H1 (cell line): ENCODE results near the gene TELO2. TPM values are rescaled to one million over a fixed set of nuclear protein-coding genes. Genes with fewer than 3 reads are reported as not detected.

Experiments used
- CTCF ChIA-PET: fragments of 300-600 bp; sonication (Branson Sonifier 250); formaldehyde crosslinking; loops from one replicate; lab custom pipeline; 2021; ENCODE audit not compliant: partially characterized antibody; lab: Charles Lee
- POLR2A ChIA-PET: fragments of 300-600 bp; sonication (Branson Sonifier 250); formaldehyde crosslinking; loops from one replicate; lab custom pipeline; 2021; ENCODE audit warnings: inconsistent platforms; ENCODE audit not compliant: partially characterized antibody; lab: Charles Lee
- DNase-seq, 2 experiments: peaks; one replicate each; pipeline versions ENCODE4 v3.0.0 to v3.0.0-alpha.2; 2010 to 2022; ENCODE audit warnings: low spot score in 2 of 2, low read depth in 1 of 2, mixed read lengths in 1 of 2
- FAIRE-seq: peaks from 2 replicates; lab custom pipeline; 2011; peaks lifted over from hg19 to GRCh38; lab: Jason Lieb, UNC
- H2AFZ ChIP-seq: 2 replicates; pipeline ENCODE4 v1.8.1; 2012; ENCODE audit warnings: low read length, inconsistent platforms
- H2AK5ac ChIP-seq: 2 replicates; pipeline ENCODE4 v1.6.1; 2013; ENCODE audit warnings: low read depth, low read length
- H2BK120ac ChIP-seq: replicated peaks from 2 replicates; pipeline ENCODE3; 2013; ENCODE audit warnings: low read depth, low read length, inconsistent platforms
- H2BK12ac ChIP-seq: 2 replicates; pipeline ENCODE4 v1.6.1; 2013; ENCODE audit warnings: low read depth, low read length
- H2BK15ac ChIP-seq: 2 replicates; pipeline ENCODE4 v1.6.1; 2013; ENCODE audit warnings: low read length
- H2BK20ac ChIP-seq: 2 replicates; pipeline ENCODE4 v1.6.1; 2013; ENCODE audit warnings: low read length
- H2BK5ac ChIP-seq: 2 replicates; pipeline ENCODE4 v1.6.1; 2013; ENCODE audit warnings: low read depth, low read length
- H3K14ac ChIP-seq: 2 replicates; pipeline ENCODE4 v1.6.1; 2013; ENCODE audit warnings: inconsistent platforms; ENCODE audit not compliant: insufficient read length
- H3K18ac ChIP-seq: 2 replicates; pipeline ENCODE4 v1.6.1; 2013; ENCODE audit warnings: low read length; ENCODE audit errors: extremely low read depth
- H3K23ac ChIP-seq: 2 replicates; pipeline ENCODE4 v1.6.1; 2013; ENCODE audit warnings: inconsistent platforms; ENCODE audit not compliant: insufficient read length
- H3K23me2 ChIP-seq: 2 replicates; pipeline ENCODE4 v1.6.1; 2013; ENCODE audit warnings: low read depth, low read length
- H3K27ac ChIP-seq: 2 replicates; pipeline ENCODE4 v1.6.1; 2011; ENCODE audit warnings: low read depth, low read length, inconsistent platforms
- H3K27me3 ChIP-seq, 4 experiments: replicated peaks in 1 of 4; 1 replicate in 1 of 4; 2 replicates in 3 of 4; pipeline versions ENCODE4 v1.6.1 to v1.8.1; 2011 to 2013; ENCODE audit warnings: low read length in 3 of 4, mild to moderate bottlenecking in 3 of 4, inconsistent platforms in 2 of 4, mixed read lengths in 2 of 4, moderate library complexity in 1 of 4; ENCODE audit not compliant: control insufficient read depth in 3 of 4, insufficient read depth in 3 of 4; ENCODE audit errors: extremely low read depth in 1 of 4
- H3K36me3 ChIP-seq, 4 experiments: 2 replicates each; pipeline versions ENCODE4 v1.6.1 to v1.8.1; 2011 to 2013; ENCODE audit warnings: mild to moderate bottlenecking in 4 of 4, low read length in 3 of 4, moderate library complexity in 2 of 4, control low read depth in 1 of 4, inconsistent platforms in 1 of 4; ENCODE audit not compliant: insufficient read depth in 4 of 4, control insufficient read depth in 2 of 4
- H3K4ac ChIP-seq: replicated peaks from 2 replicates; pipeline ENCODE3; 2013; ENCODE audit warnings: low read length, low read depth, mixed read lengths, inconsistent platforms; ENCODE audit not compliant: insufficient read length
- H3K4me1 ChIP-seq, 4 experiments: replicated peaks in 1 of 4; 1 replicate in 1 of 4; 2 replicates in 3 of 4; pipeline versions ENCODE4 v1.6.1 to v1.8.1; 2011 to 2013; ENCODE audit warnings: low read length in 3 of 4, inconsistent platforms in 2 of 4, mixed read lengths in 1 of 4; ENCODE audit not compliant: insufficient read depth in 4 of 4, control insufficient read depth in 3 of 4
- H3K4me2 ChIP-seq, 2 experiments: 2 replicates each; pipeline versions ENCODE4 v1.6.1 to v1.8.1; 2011 to 2013; ENCODE audit warnings: low read depth in 2 of 2, low read length in 2 of 2, control low read depth in 1 of 2, inconsistent platforms in 1 of 2, mild to moderate bottlenecking in 1 of 2; ENCODE audit not compliant: insufficient read depth in 1 of 2
- H3K4me3 ChIP-seq, 4 experiments: fragments of 200-600, 300-600 bp in 1 of 4; sonication (generic), shearing (Covaris generic), sonication (Bioruptor Twin) in 1 of 4; 2 replicates each; pipeline versions ENCODE4 v1.5.1 to v1.8.1; 2011 to 2016; ENCODE audit warnings: low read length in 4 of 4, low read depth in 3 of 4, control low read depth in 2 of 4, inconsistent platforms in 2 of 4, mild to moderate bottlenecking in 2 of 4, mixed read lengths in 1 of 4, moderate library complexity in 1 of 4; ENCODE audit not compliant: insufficient read depth in 2 of 4; ENCODE audit errors: extremely low read depth in 1 of 4
- H3K56ac ChIP-seq: replicated peaks from 2 replicates; pipeline ENCODE3; 2013; ENCODE audit warnings: low read depth, mild to moderate bottlenecking, mixed read lengths, low read length, inconsistent platforms; ENCODE audit not compliant: insufficient read length
- H3K79me1 ChIP-seq: 2 replicates; pipeline ENCODE4 v1.6.1; 2013; ENCODE audit warnings: low read depth, low read length, control low read depth
- H3K79me2 ChIP-seq, 2 experiments: 2 replicates each; pipeline versions ENCODE4 v1.6.1 to v1.8.1; 2012 to 2013; ENCODE audit warnings: low read length in 2 of 2, mild to moderate bottlenecking in 2 of 2, inconsistent platforms in 1 of 2; ENCODE audit not compliant: insufficient read depth in 2 of 2, control insufficient read depth in 1 of 2
- H3K9ac ChIP-seq, 4 experiments: replicated peaks in 1 of 4; 1 replicate in 1 of 4; 2 replicates in 3 of 4; pipeline versions ENCODE4 v1.6.1 to v1.8.1; 2011 to 2013; ENCODE audit warnings: low read depth in 3 of 4, low read length in 3 of 4, control low read depth in 2 of 4, mild to moderate bottlenecking in 2 of 4, moderate library complexity in 2 of 4, inconsistent platforms in 1 of 4; ENCODE audit errors: extremely low read depth in 1 of 4
- H3K9me3 ChIP-seq, 2 experiments: 2 replicates each; pipeline versions ENCODE4 v1.6.1 to v1.8.1; 2012 to 2013; ENCODE audit warnings: mild to moderate bottlenecking in 2 of 2, moderate library complexity in 2 of 2, control low read depth in 1 of 2, inconsistent platforms in 1 of 2, low read depth in 1 of 2, low read length in 1 of 2, mixed read lengths in 1 of 2; ENCODE audit not compliant: insufficient read depth in 2 of 2
- H4K20me1 ChIP-seq, 2 experiments: replicated peaks in 1 of 2; 2 replicates each; pipeline versions ENCODE3 to v1.8.1; 2011 to 2013; ENCODE audit warnings: inconsistent platforms in 2 of 2, low read length in 2 of 2, mild to moderate bottlenecking in 1 of 2; ENCODE audit not compliant: insufficient read depth in 2 of 2, control insufficient read depth in 1 of 2
- H4K5ac ChIP-seq: 2 replicates; pipeline ENCODE4 v1.6.1; 2013; ENCODE audit warnings: low read length, low read depth, mixed read lengths, inconsistent platforms; ENCODE audit not compliant: insufficient read length
- H4K8ac ChIP-seq: 2 replicates; pipeline ENCODE4 v1.8.0; 2013; ENCODE audit warnings: mild to moderate bottlenecking, moderate library complexity, low read length, inconsistent platforms; ENCODE audit not compliant: insufficient read depth; ENCODE audit errors: extremely low read depth
- H4K91ac ChIP-seq: replicated peaks from 2 replicates; pipeline ENCODE3; 2013; ENCODE audit warnings: low read length, mixed read lengths, inconsistent platforms; ENCODE audit not compliant: insufficient read length
- CBX8 ChIP-seq: fragments of 300-800, 300-1000 bp; sonication (generic); IDR thresholded peaks from 2 replicates; pipeline ENCODE4 v1.7.1; 2016; ENCODE audit warnings: low read depth, low read length, borderline replicate concordance
- EGR1 ChIP-seq: IDR thresholded peaks from 2 replicates; pipeline ENCODE4 v1.6.1; 2011; ENCODE audit warnings: low read depth, low read length, borderline replicate concordance
- EZH2 ChIP-seq: fragments of 200-600 bp; sonication (generic); IDR thresholded peaks from 2 replicates; pipeline ENCODE4 v1.7.1; 2012; ENCODE audit warnings: low read depth, mild to moderate bottlenecking, moderate library complexity, low read length, inconsistent platforms; ENCODE audit not compliant: severe bottlenecking
- GTF2F1 ChIP-seq: IDR thresholded peaks from 2 replicates; pipeline ENCODE4 v1.6.1; 2012; ENCODE audit warnings: low read depth, low read length, improper control_type of control experiment, borderline replicate concordance
- HDAC2 ChIP-seq, 2 experiments: fragments of 300-600 bp in 1 of 2; sonication (generic) in 1 of 2; IDR thresholded peaks; 2 replicates each; pipeline ENCODE4 v1.6.1; 2011 to 2012; ENCODE audit warnings: low read depth in 2 of 2, low read length in 2 of 2, mild to moderate bottlenecking in 2 of 2, moderate library complexity in 2 of 2, borderline replicate concordance in 1 of 2, inconsistent platforms in 1 of 2
- POU5F1 ChIP-seq: IDR thresholded peaks from 2 replicates; pipeline ENCODE4 v1.6.1; 2011; ENCODE audit warnings: low read depth, mild to moderate bottlenecking, low read length, moderate library complexity
- RAD21 ChIP-seq, 2 experiments: IDR thresholded peaks in 1 of 2; conservative IDR thresholded peaks in 1 of 2; 2 replicates each; pipeline ENCODE4 v1.6.1; 2011; ENCODE audit warnings: low read depth in 2 of 2, low read length in 2 of 2, improper control_type of control experiment in 1 of 2, inconsistent platforms in 1 of 2, mild to moderate bottlenecking in 1 of 2, moderate library complexity in 1 of 2
- RXRA ChIP-seq: IDR thresholded peaks from 2 replicates; pipeline ENCODE4 v1.6.1; 2011; ENCODE audit warnings: low read depth, mild to moderate bottlenecking, low read length, moderate library complexity; ENCODE audit not compliant: insufficient read depth
- TAF7 ChIP-seq: optimal IDR thresholded peaks from 2 replicates; pipeline ENCODE3; 2011; ENCODE audit warnings: low read depth, mild to moderate bottlenecking, inconsistent platforms, low read length, moderate library complexity, borderline replicate concordance
- TEAD4 ChIP-seq: IDR thresholded peaks from 2 replicates; pipeline ENCODE4 v1.6.1; 2012; ENCODE audit warnings: low read depth, low read length, inconsistent platforms, mixed read lengths
- WGBS, 2 experiments: shearing (Covaris generic) in 1 of 2; methylation state at CpG; one replicate each; pipeline versions ENCODE4 v1.1.6 to v1.1.7; 2013 to 2015; ENCODE audit warnings: low lambda C conversion rate in 2 of 2, mixed read lengths in 2 of 2, inconsistent platforms in 1 of 2, low coverage in 1 of 2, missing lambda C conversion rate in 1 of 2; ENCODE audit not compliant: insufficient replicate concordance in 2 of 2, insufficient coverage in 1 of 2, insufficient read length in 1 of 2; ENCODE audit errors: extremely low coverage in 1 of 2, missing lambda C conversion rate in 1 of 2; 5-methylcytosine and 5-hydroxymethylcytosine counted together
- polyA plus RNA-seq, 7 experiments: library from polyadenylated mRNA; depleted of rRNA in 3 of 7; stranded (reverse) in 5 of 7; unstranded in 2 of 7; fragments of >200 nt in 5 of 7; fragments of 200-250 nt in 2 of 7; gene quantifications; 1 replicate in 5 of 7; 2 replicates in 1 of 7; 4 replicates in 1 of 7; pipeline versions ENCODE4 v1.2.1 to v1.2.3, GENCODE V29; 2011 to 2013; ENCODE audit warnings: missing spikeins in 2 of 7, mixed read lengths in 2 of 7
- total RNA-seq: library from RNA; stranded (reverse); fragmentation: NEBNext Ultra II Directional; extraction: Animal tissue kit (Norgen Biotek cat#: 25700); gene quantifications from 2 replicates; pipeline ENCODE4 v1.2.1, GENCODE V29; 2021
- TF ChIP-seq, protein P1 (sequence below): IDR thresholded peaks from 2 replicates; pipeline ENCODE4 v1.6.1; 2011; ENCODE audit warnings: low read depth, mild to moderate bottlenecking, low read length; ENCODE audit not compliant: insufficient read depth

The TELO2 gene
- total and polyA plus RNA-seq, 2 of the 8 experiments (the other 6 are each of a cell fraction or from before 2014, with no cell fraction given): 39.3 to 64.8 TPM

DNA sequence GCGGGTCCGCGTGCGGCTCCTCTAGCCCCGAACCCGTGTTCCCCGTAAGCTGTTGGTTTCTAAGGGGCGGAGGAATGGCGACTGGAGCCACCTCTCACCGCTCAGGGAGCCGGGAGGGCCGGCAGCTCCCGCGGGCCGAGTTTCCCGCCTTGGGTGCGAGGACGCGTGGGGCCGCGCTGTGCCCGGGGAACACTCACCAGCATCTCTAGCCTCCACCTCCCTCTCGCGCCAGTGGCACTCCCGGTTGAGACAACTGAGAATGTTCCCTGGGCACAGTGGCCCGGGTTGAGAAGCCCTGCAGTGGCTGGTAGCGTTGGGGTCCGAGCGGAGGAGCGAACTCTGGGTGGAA lies 560 bp downstream of the TELO2 start:
- DNase-seq: no peak
- Histone ChIP-seq H3K14ac (no peak overlapping the region), H3K27ac (peak overlapping the region; percentile 97; the same call in 1 of the 2 replicates)
- TF ChIP-seq TEAD4 (no peak), POU5F1 (no peak), HDAC2 (IDR thresholded peaks at IDR 0.05; ENCODE audit: borderline replicate concordance in 1 of 2, low read depth in 2 of 2, low read length in 2 of 2) (no peak), GTF2F1 (no peak), EGR1 (no peak), RAD21 (IDR thresholded peaks at IDR 0.05 in 1 of 2, conservative IDR thresholded peaks at IDR 0.05 in 1 of 2; ENCODE audit: low read depth in 2 of 2, low read length in 2 of 2) (no peak), CBX8 (no peak), EZH2 (no peak), RXRA (no peak), TAF7 (no peak)
- TF ChIP-seq, protein P1, sequence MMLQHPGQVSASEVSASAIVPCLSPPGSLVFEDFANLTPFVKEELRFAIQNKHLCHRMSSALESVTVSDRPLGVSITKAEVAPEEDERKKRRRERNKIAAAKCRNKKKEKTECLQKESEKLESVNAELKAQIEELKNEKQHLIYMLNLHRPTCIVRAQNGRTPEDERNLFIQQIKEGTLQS: no peak

More for the DNA sequence above, 560 bp downstream of the TELO2 start:
- Histone ChIP-seq H3K27me3 (no peaks in the 10 kb centered on the region), H2BK12ac (no peak overlapping the region), H3K23me2 (peaks cover 9% of the 10 kb centered on the region), H2AFZ (no peak overlapping the region), H3K18ac (no peak overlapping the region), H3K79me2 (peaks cover 0 to 12% of the 10 kb centered on the region in 2 experiments; a peak in 1 of 4 replicates), H3K9me3 (no peaks in the 10 kb centered on the region), H3K4me1 (peaks cover 0 to 8% (median 5%) of the 10 kb centered on the region in 4 experiments; a peak in 4 of 7 replicates), H2BK120ac (no peak overlapping the region), H3K4me2 (peak overlapping the region; percentile 88 to 90), H2AK5ac (peak overlapping the region; percentile 15; the same call in 1 of the 2 replicates), H3K4me3 (peak overlapping the region; percentile 86 to 93 (median 90)), H4K5ac (no peak overlapping the region), H2BK20ac (no peak overlapping the region), H3K56ac (peak overlapping the region; percentile 59), H2BK15ac (no peak overlapping the region), H3K4ac (no peak overlapping the region), H3K9ac (peak overlapping the region; percentile 87 to 94 (median 92)), H3K23ac (no peak overlapping the region), H3K79me1 (peaks cover 3% of the 10 kb centered on the region), H4K91ac (no peak overlapping the region), H3K36me3 (peaks cover 11 to 33% (median 18%) of the 10 kb centered on the region in 4 experiments), H4K20me1 (peaks cover 3% of the 10 kb centered on the region in 2 experiments), H4K8ac (peak overlapping the region; percentile 84), H2BK5ac (no peak overlapping the region)
- POLR2A ChIA-PET: interaction anchor here (0.6 to 16.8 kb wide), 10 partner anchors 9 to 117 kb away, joined by 3 to 175 read pairs (median 5); partner anchors contain the start of gene CCDC154
- 0% methylated on average over 1 of the region's 30 CpGs; no CpG with 5 or more reads in 1 of the 2 experiments for WGBS, 2 experiments
- no peak for FAIRE-seq
- CTCF ChIA-PET: interaction anchor here (0.6 to 2.2 kb wide), 7 partner anchors 9 to 55 kb away, joined by 3 to 7 read pairs (median 3); no protein-coding TSS in a partner anchor
